ENCODE measurements around the gene MAB21L4.

The MAB21L4 gene

GRCh38 chr2:240918258-240919091, 22.5 kb upstream of the MAB21L4 start:
- H3K36me3 ChIP-seq (ENCODE audit: control insufficient read depth in 5 of 5, insufficient read depth in 5 of 5, low read length in 5 of 5): no peaks in the 10 kb centered on the region
- no peak overlapping the region for H3K9ac ChIP-seq (ENCODE audit: low read length in 5 of 5)
- H3K27me3 ChIP-seq (ENCODE audit: control insufficient read depth in 5 of 5, insufficient read depth in 4 of 5, low read length in 5 of 5): peaks cover 5 to 13% (median 8%) of the 10 kb centered on the region in 5 donors
- H3K9me3 ChIP-seq (ENCODE audit: control insufficient read depth in 5 of 5, low read length in 5 of 5): no peaks in the 10 kb centered on the region
- no peak overlapping the region for H3K4me3 ChIP-seq (ENCODE audit: low read depth in 1 of 5, low read length in 5 of 5)
- no peak overlapping the region for H3K27ac ChIP-seq (ENCODE audit: low read depth, low read length)
- H3K4me1 ChIP-seq (ENCODE audit: control insufficient read depth in 5 of 5, insufficient read depth in 5 of 5, low read length in 5 of 5): peaks cover 5 to 55% (median 46%) of the 10 kb centered on the region in 5 donors

- no peaks in the 10 kb centered on the region for H3K36me3 ChIP-seq (ENCODE audit: control insufficient read depth in 5 of 5, insufficient read depth in 5 of 5, low read length in 5 of 5)
- peaks cover 7 to 58% (median 48%) of the 10 kb centered on the region in 5 donors for H3K4me1 ChIP-seq (ENCODE audit: control insufficient read depth in 5 of 5, insufficient read depth in 5 of 5, low read length in 5 of 5)
- H3K4me3 ChIP-seq (ENCODE audit: low read depth in 1 of 5, low read length in 5 of 5): no peak overlapping the region
- no peaks in the 10 kb centered on the region for H3K9me3 ChIP-seq (ENCODE audit: control insufficient read depth in 5 of 5, low read length in 5 of 5)
- no peak overlapping the region for H3K9ac ChIP-seq (ENCODE audit: low read length in 5 of 5)
- peaks cover 5 to 13% (median 8%) of the 10 kb centered on the region in 5 donors for H3K27me3 ChIP-seq (ENCODE audit: control insufficient read depth in 5 of 5, insufficient read depth in 4 of 5, low read length in 5 of 5)
- H3K27ac ChIP-seq (ENCODE audit: low read depth, low read length): no peak overlapping the region
Measured at GRCh38 chr2:240917684-240918257, 21.8 kb upstream of the MAB21L4 start.

GRCh38 chr2:240917009-240917683, 21.2 kb upstream of the MAB21L4 start:
- Histone ChIP-seq H3K36me3 (ENCODE audit: control insufficient read depth in 5 of 5, insufficient read depth in 5 of 5, low read length in 5 of 5) (no peaks in the 10 kb centered on the region), H3K4me1 (ENCODE audit: control insufficient read depth in 5 of 5, insufficient read depth in 5 of 5, low read length in 5 of 5) (peaks cover 7 to 58% (median 48%) of the 10 kb centered on the region in 5 donors), H3K27me3 (ENCODE audit: control insufficient read depth in 5 of 5, insufficient read depth in 4 of 5, low read length in 5 of 5) (peaks cover 5 to 13% (median 8%) of the 10 kb centered on the region in 5 donors), H3K9me3 (ENCODE audit: control insufficient read depth in 5 of 5, low read length in 5 of 5) (no peaks in the 10 kb centered on the region), H3K27ac (ENCODE audit: low read depth, low read length) (peak overlapping the region; percentile 50), H3K9ac (ENCODE audit: low read length in 5 of 5) (no peak overlapping the region), H3K4me3 (ENCODE audit: low read depth in 1 of 5, low read length in 5 of 5) (no peak overlapping the region)

DNA sequence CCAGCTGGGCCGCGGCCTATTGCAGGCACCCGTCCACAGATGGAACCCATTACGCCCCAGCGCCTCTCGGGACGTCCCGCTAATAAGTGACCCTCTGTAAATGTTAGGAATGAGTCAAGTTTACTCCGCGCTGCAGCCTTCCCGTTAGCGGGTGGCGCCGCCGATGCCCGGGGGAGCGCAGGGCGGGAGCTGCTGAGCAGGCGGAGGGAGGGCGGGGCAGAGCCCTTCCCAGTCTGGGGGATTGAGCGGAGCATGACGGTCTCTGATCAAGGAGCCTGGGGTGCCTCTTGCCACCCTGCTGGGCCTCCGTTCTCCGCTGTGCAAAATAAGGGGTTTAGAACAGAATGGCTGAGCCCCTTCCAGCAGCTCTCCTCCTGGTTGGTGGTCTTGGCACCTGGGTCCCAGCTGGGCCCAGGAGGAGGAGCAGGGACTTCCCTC, 20.6 kb upstream of the MAB21L4 start:
- Histone ChIP-seq H3K4me3 (ENCODE audit: low read depth in 1 of 5, low read length in 5 of 5) (no peak overlapping the region), H3K27me3 (ENCODE audit: control insufficient read depth in 5 of 5, insufficient read depth in 4 of 5, low read length in 5 of 5) (peaks cover 5 to 13% (median 8%) of the 10 kb centered on the region in 5 donors), H3K36me3 (ENCODE audit: control insufficient read depth in 5 of 5, insufficient read depth in 5 of 5, low read length in 5 of 5) (no peaks in the 10 kb centered on the region), H3K4me1 (ENCODE audit: control insufficient read depth in 5 of 5, insufficient read depth in 5 of 5, low read length in 5 of 5) (peaks cover 7 to 53% (median 45%) of the 10 kb centered on the region in 5 donors), H3K9ac (ENCODE audit: low read length in 5 of 5) (no peak overlapping the region), H3K27ac (ENCODE audit: low read depth, low read length) (peak overlapping the region; percentile 50), H3K9me3 (ENCODE audit: control insufficient read depth in 5 of 5, low read length in 5 of 5) (no peaks in the 10 kb centered on the region)

DNA sequence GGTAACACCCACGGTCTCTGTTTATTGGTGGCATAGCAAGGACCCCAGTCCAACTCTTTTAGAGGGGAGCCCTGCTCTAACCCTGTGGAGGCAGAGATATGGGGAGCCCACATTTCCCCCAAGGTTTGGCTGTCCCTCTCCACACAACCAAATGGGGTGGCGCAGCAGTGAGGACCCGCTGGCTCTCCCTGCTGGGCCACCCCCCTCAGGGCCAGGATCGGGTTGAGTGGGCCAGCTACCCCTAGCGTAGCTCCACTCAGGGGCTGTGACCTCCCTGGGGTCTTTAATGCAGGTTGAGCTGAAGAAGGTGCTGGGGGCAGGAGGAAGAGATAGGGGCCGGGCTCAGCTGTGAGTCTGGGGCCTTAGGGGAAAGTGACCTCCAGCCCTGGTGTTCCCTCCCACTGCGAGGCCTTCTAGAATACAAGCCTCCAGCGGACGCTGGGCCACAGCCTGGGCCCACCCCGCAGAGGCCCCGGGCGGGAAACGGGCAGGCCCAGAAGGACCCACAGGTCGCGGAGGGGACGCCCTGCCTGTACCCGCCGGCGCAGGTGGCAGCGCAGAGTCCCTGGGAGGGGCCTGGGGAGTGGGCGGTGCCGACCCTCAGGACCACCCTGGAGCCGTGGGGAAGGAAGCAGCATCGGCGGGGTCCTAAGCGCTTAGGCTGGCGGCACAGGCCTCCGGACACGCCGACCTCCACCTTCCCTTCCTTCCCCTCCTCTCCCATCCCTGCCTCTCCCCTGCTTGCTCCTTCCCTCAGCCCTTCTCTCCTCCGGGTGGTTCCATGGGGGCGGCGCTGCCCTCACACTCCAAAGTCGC, 19.8 kb upstream of the MAB21L4 start:
- Histone ChIP-seq H3K4me1 (ENCODE audit: control insufficient read depth in 5 of 5, insufficient read depth in 5 of 5, low read length in 5 of 5) (peaks cover 7 to 47% (median 37%) of the 10 kb centered on the region in 5 donors), H3K27ac (ENCODE audit: low read depth, low read length) (no peak overlapping the region), H3K27me3 (ENCODE audit: control insufficient read depth in 5 of 5, insufficient read depth in 4 of 5, low read length in 5 of 5) (peaks cover 5 to 13% (median 8%) of the 10 kb centered on the region in 5 donors), H3K9ac (ENCODE audit: low read length in 5 of 5) (no peak overlapping the region), H3K4me3 (ENCODE audit: low read depth in 1 of 5, low read length in 5 of 5) (peak overlapping the region in 1 of 5 donors; percentile 16), H3K9me3 (ENCODE audit: control insufficient read depth in 5 of 5, low read length in 5 of 5) (no peaks in the 10 kb centered on the region), H3K36me3 (ENCODE audit: control insufficient read depth in 5 of 5, insufficient read depth in 5 of 5, low read length in 5 of 5) (no peaks in the 10 kb centered on the region)

DNA sequence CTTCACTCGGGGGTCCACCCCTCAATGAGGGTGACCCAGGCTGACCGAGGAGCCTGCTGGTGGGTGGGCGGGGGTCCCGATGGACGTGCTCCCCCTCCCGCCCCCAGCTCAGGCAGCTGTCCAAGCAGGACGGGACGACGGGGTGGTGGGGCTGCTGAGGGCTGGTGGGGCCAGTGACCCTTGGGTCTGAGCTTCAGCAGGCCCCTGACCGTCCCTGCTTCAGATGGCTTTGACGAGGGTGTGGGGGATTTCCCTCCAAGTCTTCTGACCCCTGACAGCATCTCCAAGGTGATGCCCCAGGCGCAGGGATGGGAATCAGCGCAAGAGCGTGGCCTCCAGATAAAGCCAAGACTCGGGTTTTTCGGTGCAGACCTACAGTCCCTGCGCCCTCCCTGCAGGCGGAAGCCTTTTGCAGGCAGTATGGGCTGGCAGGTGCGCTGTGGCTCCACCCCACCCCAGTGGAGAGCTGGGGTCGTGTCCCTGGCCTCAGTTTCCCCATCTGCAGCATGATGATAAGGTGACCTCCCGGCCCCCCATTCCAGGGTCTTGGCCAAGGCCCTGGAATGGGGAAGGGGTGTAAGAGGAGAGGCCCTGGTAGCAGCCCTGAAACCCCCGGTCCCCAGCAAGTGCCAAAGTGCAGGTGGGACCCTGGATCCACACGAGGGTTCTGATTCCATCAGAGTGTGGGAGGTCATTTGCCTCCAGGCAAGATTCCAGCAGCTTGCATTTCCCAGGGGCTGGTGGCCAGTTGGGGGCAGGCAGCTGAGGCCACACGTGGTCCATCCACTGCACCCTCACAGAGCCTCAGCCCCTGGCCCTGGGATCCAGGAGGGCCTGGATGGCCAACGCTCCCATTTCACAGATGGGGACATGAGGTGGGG, 18.9 kb upstream of the MAB21L4 start:
- peaks cover 5 to 13% (median 9%) of the 10 kb centered on the region in 5 donors for H3K27me3 ChIP-seq (ENCODE audit: control insufficient read depth in 5 of 5, insufficient read depth in 4 of 5, low read length in 5 of 5)
- H3K4me3 ChIP-seq (ENCODE audit: low read depth in 1 of 5, low read length in 5 of 5): no peak overlapping the region
- no peak overlapping the region for H3K27ac ChIP-seq (ENCODE audit: low read depth, low read length)
- H3K9ac ChIP-seq (ENCODE audit: low read length in 5 of 5): no peak overlapping the region
- no peaks in the 10 kb centered on the region for H3K9me3 ChIP-seq (ENCODE audit: control insufficient read depth in 5 of 5, low read length in 5 of 5)
- H3K36me3 ChIP-seq (ENCODE audit: control insufficient read depth in 5 of 5, insufficient read depth in 5 of 5, low read length in 5 of 5): no peaks in the 10 kb centered on the region
- H3K4me1 ChIP-seq (ENCODE audit: control insufficient read depth in 5 of 5, insufficient read depth in 5 of 5, low read length in 5 of 5): peaks cover 7 to 45% (median 35%) of the 10 kb centered on the region in 5 donors

- H3K4me1 ChIP-seq (ENCODE audit: control insufficient read depth in 5 of 5, insufficient read depth in 5 of 5, low read length in 5 of 5): peaks cover 7 to 45% (median 35%) of the 10 kb centered on the region in 5 donors
- no peak overlapping the region for H3K9ac ChIP-seq (ENCODE audit: low read length in 5 of 5)
- peak overlapping the region in 1 of 5 donors; percentile 33 for H3K4me3 ChIP-seq (ENCODE audit: low read depth in 1 of 5, low read length in 5 of 5)
- no peaks in the 10 kb centered on the region for H3K36me3 ChIP-seq (ENCODE audit: control insufficient read depth in 5 of 5, insufficient read depth in 5 of 5, low read length in 5 of 5)
- no peak overlapping the region for H3K27ac ChIP-seq (ENCODE audit: low read depth, low read length)
- H3K27me3 ChIP-seq (ENCODE audit: control insufficient read depth in 5 of 5, insufficient read depth in 4 of 5, low read length in 5 of 5): peaks cover 7 to 18% (median 9%) of the 10 kb centered on the region in 5 donors
- H3K9me3 ChIP-seq (ENCODE audit: control insufficient read depth in 5 of 5, low read length in 5 of 5): no peaks in the 10 kb centered on the region
Measured at GRCh38 chr2:240913810-240914644, 18.1 kb upstream of the MAB21L4 start.

- Histone ChIP-seq H3K27ac (ENCODE audit: low read depth, low read length) (no peak overlapping the region), H3K9ac (ENCODE audit: low read length in 5 of 5) (peak overlapping the region in 1 of 5 donors; percentile 32), H3K36me3 (ENCODE audit: control insufficient read depth in 5 of 5, insufficient read depth in 5 of 5, low read length in 5 of 5) (no peaks in the 10 kb centered on the region), H3K9me3 (ENCODE audit: control insufficient read depth in 5 of 5, low read length in 5 of 5) (no peaks in the 10 kb centered on the region), H3K4me3 (ENCODE audit: low read depth in 1 of 5, low read length in 5 of 5) (no peak overlapping the region), H3K27me3 (ENCODE audit: control insufficient read depth in 5 of 5, insufficient read depth in 4 of 5, low read length in 5 of 5) (peaks cover 7 to 18% (median 9%) of the 10 kb centered on the region in 5 donors), H3K4me1 (ENCODE audit: control insufficient read depth in 5 of 5, insufficient read depth in 5 of 5, low read length in 5 of 5) (peaks cover 7 to 45% (median 35%) of the 10 kb centered on the region in 5 donors)
Measured at GRCh38 chr2:240912878-240913809, 17.2 kb upstream of the MAB21L4 start.

Data from subcutaneous abdominal adipose tissue (tissue), 5 donors.